Esophagus muscularis mucosa (tissue), 4 donors: ENCODE results near the gene PRKCH. TPM values are rescaled to one million over a fixed set of nuclear protein-coding genes. Genes with fewer than 3 reads are reported as not detected.

ENCODE experiments used
- DNase-seq: peaks from one replicate; pipeline ENCODE4 v3.0.0-alpha.2; 2017; ENCODE audit errors: extremely low spot score
- H3K27ac ChIP-seq, 4 donors: fragments of 200-600 bp; sonication (generic); replicated peaks in 1 of 4; 1 replicate in 3 of 4; 2 replicates in 1 of 4; pipeline ENCODE4 v1.5.1; 2016 to 2019; ENCODE audit warnings: mild to moderate bottlenecking in 1 of 4
- H3K27me3 ChIP-seq, 4 donors: fragments of 200-600 bp; sonication (generic); one replicate each; pipeline versions ENCODE4 v1.5.1 to v1.6.0; 2016 to 2019
- H3K36me3 ChIP-seq, 4 donors: fragments of 200-600 bp; sonication (generic); one replicate each; pipeline ENCODE4 v1.5.1; 2016 to 2019
- H3K4me1 ChIP-seq, 4 donors: fragments of 200-600 bp; sonication (generic); one replicate each; pipeline ENCODE4 v1.5.1; 2016 to 2019
- H3K4me3 ChIP-seq, 4 donors: fragments of 200-600 bp; sonication (generic); 1 replicate in 2 of 4; 2 replicates in 2 of 4; pipeline ENCODE4 v1.5.1; 2016 to 2019; ENCODE audit warnings: mild to moderate bottlenecking in 4 of 4, moderate library complexity in 1 of 4
- H3K9me3 ChIP-seq, 4 donors: fragments of 200-600 bp; sonication (generic); 1 replicate in 3 of 4; 2 replicates in 1 of 4; pipeline ENCODE4 v1.5.1; 2016 to 2019
- CTCF ChIP-seq, 3 experiments: fragments of 200-600 bp in 2 of 3; fragments of 450-650 bp in 1 of 3; sonication (generic) in 2 of 3; IDR thresholded peaks; one replicate each; pipeline ENCODE4 v1.5.1; 2017 to 2019; ENCODE audit warnings: antibody characterized with exemption in 3 of 3, mild to moderate bottlenecking in 2 of 3, moderate library complexity in 1 of 3
- EP300 ChIP-seq: sonication (generic); formaldehyde crosslinking; IDR thresholded peaks from one replicate; pipeline ENCODE4 v1.6.1; 2017; ENCODE audit warnings: antibody characterized with exemption
- POLR2A ChIP-seq: fragments of 450-650 bp; IDR thresholded peaks from one replicate; pipeline ENCODE4 v1.6.1; 2017; ENCODE audit warnings: antibody characterized with exemption, moderate library complexity, mild to moderate bottlenecking, low read depth
- POLR2AphosphoS5 ChIP-seq, 2 donors: sonication (generic); formaldehyde crosslinking; IDR thresholded peaks; one replicate each; pipeline ENCODE4 v1.6.1; 2017; ENCODE audit warnings: antibody characterized with exemption in 2 of 2
- WGBS: methylation state at CpG from one replicate; pipeline ENCODE4 v1.1.5; 2018; 5-methylcytosine and 5-hydroxymethylcytosine counted together
- intact Hi-C: fragments of 100-400 bp; cut with DNase I; formaldehyde crosslinking; loops from one replicate; pipeline ENCODE4 v1.15.1; 2023
- total RNA-seq, 4 donors: library from RNA; depleted of rRNA; stranded (reverse); fragments of >200 nt; gene quantifications; one replicate each; pipeline versions ENCODE4 v1.1.0 to v1.2.1, GENCODE V29; 2016

The PRKCH gene
- total RNA-seq, 4 donors from 2014 or later, result 13.3 to 67.6 (median 32.2) TPM

GRCh38 chr14:61334197-61334701, 12.9 kb downstream of the PRKCH start:
- 82% methylated on average over 11 of the region's 11 CpGs for WGBS
- Histone ChIP-seq H3K4me3 (no peak overlapping the region), H3K4me1 (peaks cover 0 to 14% (median 3%) of the 10 kb centered on the region in 4 donors), H3K27ac (peak overlapping the region in 1 of 4 donors; percentile 28), H3K36me3 (no peaks in the 10 kb centered on the region), H3K27me3 (no peaks in the 10 kb centered on the region), H3K9me3 (no peaks in the 10 kb centered on the region)
- no peak for DNase-seq
- intact Hi-C loops, result no loop called here
- TF ChIP-seq EP300, result no peak
- no peak for TF ChIP-seq CTCF (IDR thresholded peaks at IDR 0.05)
- TF ChIP-seq POLR2A, result no peak

GRCh38 chr14:61335049-61335448, 13.7 kb downstream of the PRKCH start:
- no peaks in the 10 kb centered on the region for H3K36me3 ChIP-seq
- no peaks in the 10 kb centered on the region for H3K27me3 ChIP-seq
- DNase-seq, result no peak
- WGBS, result 76% methylated on average over 3 of the region's 3 CpGs
- no peak overlapping the region for H3K4me3 ChIP-seq
- no peak overlapping the region for H3K27ac ChIP-seq
- TF ChIP-seq CTCF (IDR thresholded peaks at IDR 0.05), result no peak
- no peak for TF ChIP-seq POLR2A
- no peak for TF ChIP-seq POLR2AphosphoS5 (IDR thresholded peaks at IDR 0.05)
- TF ChIP-seq EP300, result no peak
- intact Hi-C loops, result no loop called here
- H3K9me3 ChIP-seq, result no peaks in the 10 kb centered on the region
- peaks cover 0 to 9% (median 5%) of the 10 kb centered on the region in 4 donors for H3K4me1 ChIP-seq

- H3K27ac ChIP-seq, result no peak overlapping the region
- WGBS, result 60% methylated on average over 1 of the region's 1 CpG
Measured at GRCh38 chr14:61335671-61336275, 14.4 kb downstream of the PRKCH start.

GRCh38 chr14:61337893-61338292, 16.5 kb downstream of the PRKCH start:
- peaks cover 6 to 24% (median 12%) of the 10 kb centered on the region in 4 donors for H3K4me1 ChIP-seq
- no peak overlapping the region for H3K27ac ChIP-seq
- intact Hi-C loops, result no loop called here
- no peak overlapping the region for H3K4me3 ChIP-seq
- no peaks in the 10 kb centered on the region for H3K36me3 ChIP-seq
- TF ChIP-seq POLR2A (no peak), POLR2AphosphoS5 (IDR thresholded peaks at IDR 0.05) (no peak), CTCF (IDR thresholded peaks at IDR 0.05) (no peak), EP300 (no peak)
- WGBS, result 93% methylated on average over 4 of the region's 4 CpGs
- H3K27me3 ChIP-seq, result no peaks in the 10 kb centered on the region
- H3K9me3 ChIP-seq, result no peaks in the 10 kb centered on the region
- no peak for DNase-seq

More at GRCh38 chr14:61335671-61336275, 14.4 kb downstream of the PRKCH start:
- no peak for TF ChIP-seq POLR2A
- TF ChIP-seq CTCF (IDR thresholded peaks at IDR 0.05), result no peak
- no peak for TF ChIP-seq EP300
- TF ChIP-seq POLR2AphosphoS5 (IDR thresholded peaks at IDR 0.05), result no peak
- Histone ChIP-seq H3K4me3 (no peak overlapping the region), H3K36me3 (no peaks in the 10 kb centered on the region), H3K27me3 (no peaks in the 10 kb centered on the region), H3K4me1 (peaks cover 0 to 7% (median 5%) of the 10 kb centered on the region in 4 donors), H3K9me3 (no peaks in the 10 kb centered on the region)
- DNase-seq, result no peak
- intact Hi-C loops, result no loop called here
